Measurements from ENCODE around the gene FUCA2. TPM values are rescaled to one million over a fixed set of nuclear protein-coding genes. Genes with fewer than 3 reads are reported as not detected.
A peak's percentile ranks its signal among the peaks of the same experiment; 100 is the strongest.
"Not testable (repeated sequence)": the region's sequence is repeated elsewhere in the genome, so short reads cannot be mapped to it uniquely, and the experiment has no call there.

The FUCA2 gene
- total RNA-seq, 1 experiment from 2014 or later: 45.9 TPM

GRCh38 chr6:143471822-143472221, 39.7 kb downstream of the FUCA2 start:
- Histone ChIP-seq H3K9me3 (no peaks in the 10 kb centered on the region), H3K27me3 (no peaks in the 10 kb centered on the region), H3K4me3 (no peak overlapping the region), H3K36me3 (peaks cover 2% of the 10 kb centered on the region; the same call in 1 of the 2 replicates)
- no peak for DNase-seq

- H3K4me3 ChIP-seq, H3K27me3 ChIP-seq, H3K36me3 ChIP-seq, DNase-seq, H3K9me3 ChIP-seq: not testable (repeated sequence)
Observed at GRCh38 chr6:143468823-143469222, 42.7 kb downstream of the FUCA2 start.

- H3K4me3 ChIP-seq: no peak overlapping the region
- DNase-seq: no peak
- H3K36me3 ChIP-seq: no peaks in the 10 kb centered on the region; the same call in 1 of the 2 replicates
- no peaks in the 10 kb centered on the region for H3K9me3 ChIP-seq
- no peaks in the 10 kb centered on the region for H3K27me3 ChIP-seq
Observed at GRCh38 chr6:143468026-143468425, 43.5 kb downstream of the FUCA2 start.

- no peaks in the 10 kb centered on the region for H3K9me3 ChIP-seq
- H3K27me3 ChIP-seq: no peaks in the 10 kb centered on the region
- H3K36me3 ChIP-seq: no peaks in the 10 kb centered on the region; the same call in 1 of the 2 replicates
- DNase-seq: no peak
- no peak overlapping the region for H3K4me3 ChIP-seq
Observed at GRCh38 chr6:143465546-143465945, 46.0 kb downstream of the FUCA2 start.

- H3K4me3 ChIP-seq: no peak overlapping the region
- no peaks in the 10 kb centered on the region; the same call in 1 of the 2 replicates for H3K36me3 ChIP-seq
- no peaks in the 10 kb centered on the region for H3K27me3 ChIP-seq
- H3K9me3 ChIP-seq: no peaks in the 10 kb centered on the region
- no peak for DNase-seq
Observed at GRCh38 chr6:143457563-143458359, 53.8 kb downstream of the FUCA2 start.

- H3K27me3 ChIP-seq: no peaks in the 10 kb centered on the region
- H3K4me3 ChIP-seq: peak overlapping the region; percentile 84
- no peak for DNase-seq
- no peaks in the 10 kb centered on the region for H3K9me3 ChIP-seq
- H3K36me3 ChIP-seq: no peaks in the 10 kb centered on the region
Observed at GRCh38 chr6:143451531-143451930, 60.0 kb downstream of the FUCA2 start.

- peak; percentile 93 for DNase-seq
- H3K27me3 ChIP-seq: no peaks in the 10 kb centered on the region
- no peaks in the 10 kb centered on the region for H3K9me3 ChIP-seq
- H3K4me3 ChIP-seq: peak within 1 kb of the TSS; percentile 84
- no peaks in the 10 kb centered on the region for H3K36me3 ChIP-seq
Observed at GRCh38 chr6:143450453-143451371, 60.8 kb downstream of the FUCA2 start, which contains the start of the genes ADAT2 and PEX3. Gene ADAT2 (minus strand): TSS chr6:143450695. CDS start chr6:143450658, 37 bp downstream. Gene PEX3 (plus strand): TSS chr6:143450805. CDS start chr6:143451043, 238 bp downstream.

- Histone ChIP-seq H3K9me3 (no peaks in the 10 kb centered on the region), H3K4me3 (peak overlapping the region; percentile 84), H3K36me3 (no peaks in the 10 kb centered on the region), H3K27me3 (no peaks in the 10 kb centered on the region)
- DNase-seq: no peak
Observed at GRCh38 chr6:143449714-143450452, 61.6 kb downstream of the FUCA2 start.

- H3K4me3 ChIP-seq: peak overlapping the region; percentile 84
- DNase-seq: no peak
- no peaks in the 10 kb centered on the region for H3K9me3 ChIP-seq
Observed at GRCh38 chr6:143449082-143449713, 62.3 kb downstream of the FUCA2 start.

GRCh38 chr6:143447865-143448264, 63.7 kb downstream of the FUCA2 start:
- not testable (repeated sequence) for DNase-seq, H3K27me3 ChIP-seq, H3K4me3 ChIP-seq, H3K36me3 ChIP-seq, H3K9me3 ChIP-seq

More at GRCh38 chr6:143449082-143449713, 62.3 kb downstream of the FUCA2 start:
- H3K27me3 ChIP-seq: no peaks in the 10 kb centered on the region
- H3K36me3 ChIP-seq: no peaks in the 10 kb centered on the region

Other genes starting within 250 kb of the FUCA2 start
- 2.6 and 3.0 TPM in 2 replicates for gene ADAT2, start 61.0 kb downstream of the FUCA2 start, total RNA-seq (2014; rRNA removed; shearing (Covaris generic); ENCODE audit: low replicate concordance)
- 13.6 and 24.8 TPM in 2 replicates for gene PEX3, start 60.9 kb downstream of the FUCA2 start, total RNA-seq (2014; rRNA removed; shearing (Covaris generic); ENCODE audit: low replicate concordance)
- 23.8 and 26.2 TPM in 2 replicates for gene PHACTR2, start 166.2 kb upstream of the FUCA2 start, total RNA-seq (2014; rRNA removed; shearing (Covaris generic); ENCODE audit: low replicate concordance)

Data from MG63 (cell line).